SK-N-SH (cell line): Measurements from ENCODE around the gene PRKCH. TPM values are rescaled to one million over a fixed set of nuclear protein-coding genes. Genes with fewer than 3 reads are reported as not detected.
A peak's percentile ranks its signal among the peaks of the same experiment; 100 is the strongest.

ENCODE experiments used
- CTCF ChIA-PET: fragments of 300-600, 350-600 bp; formaldehyde crosslinking; extraction: SDS; loops from one replicate; lab custom pipeline; 2021; lab: Yijun Ruan, JAX
- POLR2A ChIA-PET: fragments of 350-600 bp; sonication (Branson Sonifier 250); formaldehyde crosslinking; extraction: SDS; loops from one replicate; lab custom pipeline; 2020; ENCODE audit warnings: antibody characterized with exemption, inconsistent platforms; lab: Yijun Ruan, JAX
- DNase-seq: peaks from one replicate; pipeline ENCODE4 v3.0.0; 2012
- H2AFZ ChIP-seq: fragments of 200-600 bp; sonication (generic); 2 replicates; pipeline ENCODE4 v1.8.1; 2016; ENCODE audit warnings: antibody characterized with exemption, mild to moderate bottlenecking, low read depth
- H3F3A ChIP-seq: fragments of 200-600 bp; sonication (generic); replicated peaks from 2 replicates; pipeline ENCODE3; 2016; ENCODE audit warnings: antibody characterized with exemption, mild to moderate bottlenecking; ENCODE audit not compliant: insufficient read depth
- H3K27ac ChIP-seq, 2 experiments: fragments of 200-500 bp in 1 of 2; fragments of 200-600 bp in 1 of 2; sonication (Bioruptor generic) in 1 of 2; sonication (generic), shearing (Covaris generic) in 1 of 2; 2 replicates each; pipeline versions ENCODE4 v1.5.1 to v1.6.1; 2014 to 2016; ENCODE audit warnings: low read depth in 2 of 2, inconsistent platforms in 1 of 2, low read length in 1 of 2, mild to moderate bottlenecking in 1 of 2, mixed read lengths in 1 of 2
- H3K27me3 ChIP-seq: fragments of 200-600 bp; sonication (generic), shearing (Covaris generic); 2 replicates; pipeline ENCODE4 v1.6.1; 2016; ENCODE audit warnings: mixed run types; ENCODE audit not compliant: insufficient read depth
- H3K36me3 ChIP-seq, 2 experiments: fragments of 200-500 bp in 1 of 2; fragments of 200-600 bp in 1 of 2; sonication (Bioruptor generic) in 1 of 2; sonication (generic) in 1 of 2; replicated peaks in 1 of 2; 2 replicates each; pipeline versions ENCODE3 to v1.5.1; 2014 to 2016; ENCODE audit warnings: low read length in 1 of 2, mild to moderate bottlenecking in 1 of 2; ENCODE audit not compliant: insufficient read depth in 2 of 2, control insufficient read depth in 1 of 2
- H3K4me1 ChIP-seq, 2 experiments: fragments of 200-500 bp in 1 of 2; fragments of 200-600 bp in 1 of 2; sonication (Bioruptor generic) in 1 of 2; sonication (generic), shearing (Covaris generic) in 1 of 2; 2 replicates each; pipeline versions ENCODE4 v1.5.1 to v1.6.1; 2014 to 2016; ENCODE audit warnings: low read depth in 1 of 2, low read length in 1 of 2, mixed run types in 1 of 2; ENCODE audit not compliant: insufficient read depth in 2 of 2, control insufficient read depth in 1 of 2
- H3K4me2 ChIP-seq: fragments of 200-600 bp; sonication (generic), shearing (Covaris generic); 2 replicates; pipeline ENCODE4 v1.6.1; 2017; ENCODE audit warnings: mixed run types
- H3K4me3 ChIP-seq, 2 experiments: fragments of 200-500 bp in 1 of 2; fragments of 200-600 bp in 1 of 2; sonication (Bioruptor generic) in 1 of 2; sonication (generic), shearing (Covaris generic) in 1 of 2; 2 replicates each; pipeline versions ENCODE4 v1.5.1 to v1.8.1; 2014 to 2016; ENCODE audit warnings: low read depth in 2 of 2, inconsistent platforms in 1 of 2, low read length in 1 of 2, mild to moderate bottlenecking in 1 of 2, mixed read lengths in 1 of 2, moderate library complexity in 1 of 2
- H3K79me2 ChIP-seq: fragments of 200-600 bp; sonication (generic); 2 replicates; pipeline ENCODE4 v1.8.1; 2017; ENCODE audit warnings: mild to moderate bottlenecking; ENCODE audit not compliant: insufficient read depth
- H3K9ac ChIP-seq: fragments of 200-600 bp; sonication (generic); 2 replicates; pipeline ENCODE4 v1.6.1; 2017; ENCODE audit warnings: mixed run types
- H3K9me2 ChIP-seq: fragments of 200-600 bp; sonication (generic); 2 replicates; pipeline ENCODE4 v1.6.1; 2017; ENCODE audit warnings: mixed run types
- H3K9me3 ChIP-seq: fragments of 200-600 bp; sonication (generic); 2 replicates; pipeline ENCODE4 v1.6.1; 2017; ENCODE audit warnings: mixed run types, mild to moderate bottlenecking, moderate library complexity
- H4K20me1 ChIP-seq: fragments of 200-600 bp; sonication (generic); 2 replicates; pipeline ENCODE4 v1.6.1; 2017; ENCODE audit warnings: mild to moderate bottlenecking, mixed run types; ENCODE audit not compliant: insufficient read depth
- CTCF ChIP-seq: fragments of 200-600 bp; sonication (generic); IDR thresholded peaks from 2 replicates; pipeline ENCODE4 v1.6.1; 2017; ENCODE audit warnings: antibody characterized with exemption, mild to moderate bottlenecking, moderate library complexity
- FOSL2 ChIP-seq: IDR thresholded peaks from 2 replicates; pipeline ENCODE4 v1.4.0; 2012; ENCODE audit warnings: low read depth, mild to moderate bottlenecking, moderate library complexity, borderline replicate concordance
- FOXJ3 ChIP-seq: sonication (generic); formaldehyde crosslinking; IDR thresholded peaks from 2 replicates; pipeline ENCODE4 v1.5.1; 2020; ENCODE audit warnings: mild to moderate bottlenecking, missing genetic modification reagents
- FOXM1 ChIP-seq: IDR thresholded peaks from 2 replicates; pipeline ENCODE4 v1.4.0; 2012; ENCODE audit warnings: low read depth, mild to moderate bottlenecking
- IRF3 ChIP-seq: fragments of 150-350 bp; IDR thresholded peaks from 2 replicates; pipeline ENCODE4 v1.6.1; 2016; ENCODE audit warnings: mild to moderate bottlenecking, low read depth, low read length
- MAX ChIP-seq: IDR thresholded peaks from 2 replicates; pipeline ENCODE4 v1.4.0; 2012; ENCODE audit warnings: low read depth
- MEF2A ChIP-seq: IDR thresholded peaks from 2 replicates; pipeline ENCODE4 v1.4.0; 2012; ENCODE audit warnings: low read depth, borderline replicate concordance
- MXI1 ChIP-seq: IDR thresholded peaks from 2 replicates; pipeline ENCODE4 v1.6.1; 2012; ENCODE audit warnings: mild to moderate bottlenecking, low read depth, low read length, improper control_type of control experiment
- NFIC ChIP-seq: IDR thresholded peaks from 2 replicates; pipeline ENCODE4 v1.4.0; 2012; ENCODE audit warnings: borderline replicate concordance
- POLR2AphosphoS5 ChIP-seq: IDR thresholded peaks from 2 replicates; pipeline ENCODE4 v1.6.1; 2012; ENCODE audit warnings: low read depth, low read length
- RCOR1 ChIP-seq: fragments of 150-350 bp; IDR thresholded peaks from 2 replicates; pipeline ENCODE4 v1.6.1; 2017; ENCODE audit warnings: antibody characterized with exemption, low read length
- REST ChIP-seq: IDR thresholded peaks from 2 replicates; pipeline ENCODE4 v1.6.1; 2012; ENCODE audit warnings: mild to moderate bottlenecking, low read depth, low read length, moderate library complexity
- RFX5 ChIP-seq: IDR thresholded peaks from 2 replicates; pipeline ENCODE4 v1.6.1; 2012; ENCODE audit warnings: mild to moderate bottlenecking, improper control_type of control experiment, low read length
- RXRA ChIP-seq: IDR thresholded peaks from 2 replicates; pipeline ENCODE4 v1.4.0; 2012; ENCODE audit warnings: low read depth, mild to moderate bottlenecking, borderline replicate concordance
- SMC3 ChIP-seq: IDR thresholded peaks from 2 replicates; pipeline ENCODE4 v1.6.1; 2012; ENCODE audit warnings: low read depth, low read length, improper control_type of control experiment
- TAF1 ChIP-seq: IDR thresholded peaks from 2 replicates; pipeline ENCODE4 v1.6.1; 2012; ENCODE audit warnings: low read depth, mild to moderate bottlenecking, low read length, moderate library complexity, borderline replicate concordance
- TEAD4 ChIP-seq: IDR thresholded peaks from 2 replicates; pipeline ENCODE4 v1.4.0; 2012; ENCODE audit warnings: mild to moderate bottlenecking, borderline replicate concordance; ENCODE audit not compliant: insufficient read depth
- USF1 ChIP-seq: IDR thresholded peaks from 2 replicates; pipeline ENCODE4 v1.4.0; 2012; ENCODE audit warnings: low read depth, borderline replicate concordance
- USF2 ChIP-seq: fragments of 150-350 bp; IDR thresholded peaks from 2 replicates; pipeline ENCODE4 v1.6.1; 2017; ENCODE audit warnings: antibody characterized with exemption, low read length, low read depth, borderline replicate concordance
- ZBTB33 ChIP-seq: IDR thresholded peaks from 2 replicates; pipeline ENCODE4 v1.4.0; 2012; ENCODE audit warnings: low read depth, borderline replicate concordance
- WGBS: methylation state at CpG from one replicate; pipeline ENCODE4 v1.1.6; 2017; ENCODE audit warnings: low lambda C conversion rate; 5-methylcytosine and 5-hydroxymethylcytosine counted together
- polyA plus RNA-seq, 3 experiments: library from polyadenylated mRNA; depleted of rRNA; stranded (reverse); fragments of >200 nt; gene quantifications; 2 replicates each; pipeline ENCODE4 v1.2.3, GENCODE V29; 2012

PRKCH gene
- polyA plus RNA-seq, 1 of the 3 experiments (the other 2 are of a cell fraction), result 4.2 TPM

- Histone ChIP-seq H3K27ac (peak overlapping the region; percentile 92 to 99), H3K27me3 (no peaks in the 10 kb centered on the region), H2AFZ (peak overlapping the region; percentile 78), H3K79me2 (no peaks in the 10 kb centered on the region), H3F3A (peaks cover 35% of the 10 kb centered on the region), H3K4me2 (peak overlapping the region; percentile 73), H3K4me3 (peak overlapping the region in 1 of 2 experiments; percentile 38; a peak in 2 of 4 replicates), H3K9me2 (no peaks in the 10 kb centered on the region), H3K9ac (peak overlapping the region; percentile 76), H3K9me3 (no peaks in the 10 kb centered on the region), H3K36me3 (no peaks in the 10 kb centered on the region), H4K20me1 (no peaks in the 10 kb centered on the region), H3K4me1 (peaks cover 38% of the 10 kb centered on the region in 2 experiments)
- no peak for DNase-seq
- ChIA-PET CTCF (interaction anchor here (1.5 kb wide), 1 partner anchor 11 kb away, joined by 3 read pairs; no protein-coding TSS in a partner anchor), POLR2A (interaction anchor here (0.8 kb wide), 1 partner anchor 89 kb away, joined by 3 read pairs; no protein-coding TSS in a partner anchor)
- 22% methylated on average over 5 of the region's 5 CpGs for WGBS
- no peak for TF ChIP-seq USF2
- no peak for TF ChIP-seq IRF3
- TF ChIP-seq FOXJ3, result no peak
- TF ChIP-seq RFX5, result no peak
- TF ChIP-seq MEF2A, result no peak
- no peak for TF ChIP-seq CTCF
- no peak for TF ChIP-seq ZBTB33
- TF ChIP-seq MAX, result peak; percentile 17; the same call in 1 of the 2 replicates
- no peak for TF ChIP-seq FOSL2
- TF ChIP-seq FOXM1, result no peak
- TF ChIP-seq REST, result no peak
- no peak for TF ChIP-seq MXI1
- no peak for TF ChIP-seq TEAD4
- TF ChIP-seq RXRA, result no peak
- TF ChIP-seq TAF1, result no peak
- TF ChIP-seq POLR2AphosphoS5, result no peak
- no peak for TF ChIP-seq USF1
- TF ChIP-seq RCOR1, result no peak
- TF ChIP-seq SMC3, result no peak
- peak; percentile 65 for TF ChIP-seq NFIC
Observed at GRCh38 chr14:61585598-61586543, 264.5 kb downstream of the PRKCH start.
